ENCODE measurements around the gene PTPN5.
"Not testable (repeated sequence)": the region's sequence is repeated elsewhere in the genome, so short reads cannot be mapped to it uniquely, and the experiment has no call there.

Gene PTPN5

DNA sequence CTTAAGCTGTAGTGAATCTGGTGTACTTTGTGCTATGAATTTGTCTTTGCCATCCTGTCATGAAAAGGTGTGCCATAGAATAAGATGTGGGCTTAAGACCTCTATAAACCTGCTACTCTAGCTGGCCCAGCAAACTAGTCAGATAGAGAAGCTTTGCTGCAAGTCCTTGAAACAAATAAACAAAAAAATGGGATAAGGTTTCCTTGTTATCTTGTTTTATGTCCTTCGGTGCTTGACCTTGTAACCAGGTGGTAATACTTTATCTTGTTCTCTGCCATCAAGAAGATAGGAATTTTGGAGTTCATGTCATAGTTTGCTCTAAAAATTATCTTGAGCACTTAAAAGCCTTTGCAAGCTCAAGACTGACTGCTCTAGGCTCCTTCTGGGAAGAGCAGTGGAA, 107.3 kb downstream of the PTPN5 start:
- no peaks in the 10 kb centered on the region for H3K9me3 Mint-ChIP-seq
- H3K4me3 Mint-ChIP-seq: no peak overlapping the region
- ATAC-seq (ENCODE audit: low read depth) (no peak), DNase-seq (ENCODE audit: low spot score in 2 of 2) (no peak)
- no peaks in the 10 kb centered on the region for H3K36me3 Mint-ChIP-seq
- no peak overlapping the region for H3K27ac Mint-ChIP-seq
- H3K27me3 Mint-ChIP-seq: peaks cover 8% of the 10 kb centered on the region
- H3K4me1 Mint-ChIP-seq: no peaks in the 10 kb centered on the region

DNA sequence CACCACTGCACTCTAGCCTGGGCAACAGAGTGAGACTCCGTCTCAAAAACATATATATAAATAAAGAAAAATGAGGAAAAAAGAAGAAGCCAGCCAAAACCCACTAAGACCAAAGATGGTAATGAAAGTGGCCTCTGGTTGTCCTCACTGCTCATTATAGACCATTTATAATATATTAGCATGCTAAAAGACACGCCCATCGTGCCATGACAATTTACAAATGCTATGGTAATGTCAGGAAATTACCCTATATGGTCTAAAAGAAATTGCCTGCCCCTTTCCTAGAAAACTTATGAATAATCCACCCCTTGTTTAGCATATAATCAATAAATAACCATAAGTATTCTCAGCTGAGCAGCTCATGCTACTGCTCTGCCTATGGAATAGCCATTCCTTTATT, 109.1 kb downstream of the PTPN5 start:
- ATAC-seq (ENCODE audit: low read depth) (no peak), DNase-seq (ENCODE audit: low spot score in 2 of 2) (no peak)
- no peaks in the 10 kb centered on the region for H3K36me3 Mint-ChIP-seq
- H3K27ac Mint-ChIP-seq: no peak overlapping the region
- H3K4me3 Mint-ChIP-seq: no peak overlapping the region
- H3K27me3 Mint-ChIP-seq: peaks cover 10% of the 10 kb centered on the region
- no peaks in the 10 kb centered on the region for H3K4me1 Mint-ChIP-seq
- H3K9me3 Mint-ChIP-seq: no peaks in the 10 kb centered on the region

GRCh38 chr11:18681949-18682348, 109.6 kb downstream of the PTPN5 start:
- DNase-seq (ENCODE audit: low spot score in 2 of 2): not testable (repeated sequence)

More at GRCh38 chr11:18681949-18682348, 109.6 kb downstream of the PTPN5 start:
- ATAC-seq (ENCODE audit: low read depth); H3K9me3 Mint-ChIP-seq; H3K27ac Mint-ChIP-seq; H3K4me1 Mint-ChIP-seq; H3K4me3 Mint-ChIP-seq; H3K36me3 Mint-ChIP-seq: not testable (repeated sequence)
- H3K27me3 Mint-ChIP-seq: peaks cover 10% of the 10 kb centered on the region
